NCI-H2196 treated with DMSO at 0.1 percent for 48 hours (cell line): ENCODE data around the gene FGF23.

Source experiments
- DNase-seq: peaks from one replicate; lab custom pipeline; 2025; ENCODE audit not compliant: unreplicated experiment; lab: John Stamatoyannopoulos, UW

FGF23 gene

DNA sequence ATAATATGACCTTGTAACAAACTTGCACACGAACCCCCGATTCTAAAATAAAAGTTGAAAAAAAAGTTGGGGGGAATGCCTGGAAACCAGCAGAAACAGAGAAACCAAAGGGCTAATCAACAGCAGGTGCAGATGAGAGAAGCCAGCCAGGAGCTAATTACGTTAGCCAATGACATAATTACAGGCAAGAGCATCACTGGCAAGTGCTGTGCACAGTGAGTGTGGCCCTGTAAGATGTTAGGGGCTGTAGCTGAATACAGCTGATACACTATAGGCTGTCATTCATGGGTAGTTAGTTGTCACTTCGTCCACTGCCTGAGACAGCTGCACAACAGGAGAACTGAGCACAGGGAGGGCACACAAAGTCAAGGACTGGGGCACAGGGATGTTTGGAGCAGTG, 7.3 kb upstream of the FGF23 start:
- DNase-seq: no peak

GRCh38 chr12:4383304-4383865, 3.9 kb upstream of the FGF23 start:
- DNase-seq: no peak

DNA sequence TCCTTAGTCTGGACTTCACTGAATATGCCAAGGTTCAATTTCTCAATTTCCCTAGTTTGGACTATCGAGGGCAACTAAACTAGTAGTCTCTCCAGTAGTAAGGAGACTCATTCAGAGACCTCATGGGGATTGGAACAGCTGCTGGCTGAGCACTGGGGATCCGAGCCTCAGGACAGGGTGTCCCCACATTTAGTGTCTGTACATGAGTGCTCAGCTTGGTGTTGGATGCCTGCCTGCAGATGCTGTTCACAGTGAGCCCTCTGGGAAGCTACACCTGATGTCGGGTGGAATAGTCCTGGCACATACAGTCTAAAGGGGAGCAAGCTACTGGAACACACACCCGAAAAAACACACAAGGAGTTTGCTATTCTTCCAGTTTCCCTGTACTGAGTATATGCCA, 820 bp upstream of the FGF23 start:
- no peak for DNase-seq

DNA sequence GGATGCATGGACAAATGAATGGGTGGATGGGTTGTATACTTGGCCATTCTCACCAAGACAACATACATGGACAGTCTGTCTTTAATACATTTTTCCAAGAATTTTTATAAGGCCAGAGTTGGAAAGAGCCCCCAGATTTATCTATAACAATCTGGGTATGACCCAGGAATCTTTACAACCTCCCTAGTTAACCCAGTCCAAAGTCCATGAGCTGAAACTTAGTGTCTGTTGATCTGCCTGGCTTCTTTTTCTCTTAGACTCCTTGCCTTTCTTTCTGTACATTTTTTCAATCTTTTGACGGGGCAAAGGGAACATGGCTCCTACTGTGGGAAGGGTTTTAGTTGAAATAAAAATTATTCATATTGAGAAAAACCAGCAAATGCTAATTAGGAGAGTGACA, 740 bp downstream of the FGF23 start:
- no peak for DNase-seq

DNA sequence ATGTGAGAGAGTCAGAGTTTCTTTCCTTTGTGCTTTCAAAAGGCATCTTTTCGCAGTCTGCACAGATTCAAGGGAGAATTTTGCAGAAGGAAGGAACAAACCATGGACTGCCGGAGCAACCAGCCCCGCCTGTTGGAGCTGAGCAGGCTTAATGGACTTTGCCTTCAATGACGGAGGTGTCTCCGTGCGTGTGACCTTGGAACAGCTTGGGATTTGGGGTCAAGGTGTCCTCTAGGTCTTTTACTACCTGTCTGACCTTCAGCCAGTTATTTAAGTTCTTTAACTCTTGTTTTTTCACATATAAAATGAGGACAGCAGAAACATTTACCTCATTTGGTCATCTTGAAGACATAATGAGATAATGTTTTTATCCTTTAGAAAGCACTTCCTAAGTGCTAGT, 4.1 kb downstream of the FGF23 start:
- DNase-seq: no peak

DNA sequence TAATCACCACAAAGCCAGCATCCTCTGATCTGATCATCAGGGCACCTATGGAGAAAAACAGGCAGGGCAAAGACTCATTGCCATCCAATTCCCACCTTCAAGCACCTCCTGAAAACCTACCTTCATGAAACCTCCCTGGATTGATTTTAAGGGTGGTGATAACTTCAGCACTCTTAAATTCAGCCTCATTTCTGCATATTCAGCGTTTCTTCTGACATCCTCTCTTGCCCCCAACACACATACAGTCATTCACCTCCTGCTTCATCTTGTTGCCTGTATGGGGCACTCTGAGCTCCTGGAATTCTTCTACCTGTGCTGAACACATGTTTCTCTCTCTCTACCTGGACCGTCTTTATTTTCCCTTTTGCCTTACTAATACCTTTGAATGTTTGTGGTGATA, 6.9 kb downstream of the FGF23 start:
- DNase-seq: no peak

GRCh38 chr12:4370265-4370664, 9.2 kb downstream of the FGF23 start:
- no peak for DNase-seq

DNA sequence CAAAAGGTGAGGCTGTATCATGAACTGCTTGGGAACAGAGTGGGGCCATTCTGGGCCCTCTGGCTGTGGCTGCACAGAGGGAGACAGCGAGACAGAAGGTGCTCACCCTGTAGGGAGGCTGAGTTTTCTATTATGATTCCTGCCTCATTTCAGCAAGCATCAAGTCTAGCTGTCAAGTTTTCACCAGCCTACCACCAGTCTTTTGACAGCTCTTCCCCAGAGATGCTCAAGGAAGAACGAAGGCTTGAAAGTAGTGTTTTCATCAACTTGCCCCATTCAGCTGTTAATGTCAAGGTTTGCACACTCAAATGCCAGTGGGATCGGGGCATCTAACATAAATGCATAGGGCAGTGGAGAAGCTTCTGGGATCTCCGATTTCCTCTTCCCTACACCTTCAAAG, 10.0 kb downstream of the FGF23 start:
- no peak for DNase-seq

- no peak for DNase-seq
Measured at GRCh38 chr12:4366090-4366489, 13.4 kb downstream of the FGF23 start.

DNA sequence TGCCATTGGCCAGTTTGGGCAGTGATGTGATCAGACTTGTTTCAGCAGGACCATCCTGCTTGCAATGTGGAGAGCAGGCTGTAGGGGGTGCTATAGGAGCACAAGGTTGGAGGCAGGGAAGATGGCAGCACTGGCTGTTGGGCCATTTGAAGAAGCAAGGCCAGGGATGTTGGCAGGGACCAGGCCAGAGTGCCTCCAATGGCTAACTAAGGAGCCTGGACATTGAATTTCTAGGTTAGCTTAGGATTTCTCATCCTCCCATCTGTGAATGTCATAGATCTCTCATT, 23.5 kb downstream of the FGF23 start:
- DNase-seq: no peak

GRCh38 chr12:4355156-4356040, 24.1 kb downstream of the FGF23 start:
- no peak for DNase-seq

GRCh38 chr12:4353785-4354208, 25.7 kb downstream of the FGF23 start:
- no peak for DNase-seq

- DNase-seq: no peak
Measured at GRCh38 chr12:4346931-4347330, 32.6 kb downstream of the FGF23 start.

DNA sequence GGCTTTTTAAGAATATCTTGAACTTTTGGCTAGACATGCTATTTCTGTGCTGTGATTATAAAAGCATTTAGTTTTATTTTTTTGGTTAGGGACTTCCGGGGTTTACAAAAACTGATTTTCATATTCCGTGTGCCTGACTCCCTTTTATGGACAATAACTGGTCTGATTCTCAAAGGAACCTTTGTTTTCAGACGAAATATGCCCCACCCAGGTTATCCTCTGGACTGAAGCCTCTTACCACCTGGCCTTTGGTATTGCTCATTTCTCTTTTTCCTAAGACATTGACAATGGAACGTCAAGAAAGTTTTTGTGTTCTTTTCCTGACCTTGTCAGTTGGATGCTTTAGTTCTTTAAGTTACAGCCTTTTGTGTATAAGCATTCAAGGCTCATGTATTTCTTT, 47.7 kb downstream of the FGF23 start:
- DNase-seq: no peak

DNA sequence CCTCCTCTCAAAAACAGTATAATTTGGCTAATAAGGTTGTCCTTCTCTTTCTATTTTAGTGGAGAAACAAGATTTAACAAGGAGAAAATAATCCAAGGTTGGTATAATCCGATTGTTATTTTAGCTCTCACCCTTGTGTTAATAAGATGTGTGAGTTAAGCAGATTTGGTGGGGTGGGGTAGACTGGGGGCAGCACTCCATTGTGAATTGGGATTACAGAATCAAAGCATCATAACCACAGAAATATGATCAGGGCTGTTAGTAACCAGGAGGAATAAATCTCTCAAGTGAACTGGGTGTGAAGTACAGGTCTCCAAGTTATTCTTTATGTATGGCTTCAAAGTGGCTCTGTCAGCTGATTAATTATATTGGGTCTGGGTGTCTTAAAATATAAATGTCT, 48.3 kb downstream of the FGF23 start:
- no peak for DNase-seq

DNA sequence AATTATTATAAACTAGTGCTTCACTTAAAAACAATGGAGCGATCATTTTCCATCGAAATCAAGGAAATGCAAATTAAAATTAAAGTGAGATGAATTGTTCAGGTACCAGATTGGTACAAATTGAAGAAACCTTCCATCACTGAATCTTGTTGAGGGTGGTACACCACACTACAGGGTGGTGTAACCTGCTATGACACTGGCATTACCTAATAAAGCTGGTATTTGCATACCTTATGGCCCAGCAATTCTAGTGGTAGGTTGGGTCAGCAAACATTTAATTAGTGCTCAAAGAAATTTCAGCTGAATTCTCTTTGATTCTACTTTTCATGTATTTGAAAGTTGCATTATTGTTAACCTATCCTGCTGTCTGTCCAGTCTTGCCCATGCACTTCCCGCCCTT, 49.3 kb downstream of the FGF23 start:
- no peak for DNase-seq

GRCh38 chr12:4327293-4327692, 52.2 kb downstream of the FGF23 start:
- DNase-seq: no peak

GRCh38 chr12:4325966-4326365, 53.5 kb downstream of the FGF23 start:
- no peak for DNase-seq

- DNase-seq: no peak
Measured at GRCh38 chr12:4324366-4324765, 55.1 kb downstream of the FGF23 start.

- DNase-seq: no peak
Measured at GRCh38 chr12:4323396-4323795, 56.1 kb downstream of the FGF23 start.

- DNase-seq: no peak
Measured at GRCh38 chr12:4322726-4323125, 56.8 kb downstream of the FGF23 start.

DNA sequence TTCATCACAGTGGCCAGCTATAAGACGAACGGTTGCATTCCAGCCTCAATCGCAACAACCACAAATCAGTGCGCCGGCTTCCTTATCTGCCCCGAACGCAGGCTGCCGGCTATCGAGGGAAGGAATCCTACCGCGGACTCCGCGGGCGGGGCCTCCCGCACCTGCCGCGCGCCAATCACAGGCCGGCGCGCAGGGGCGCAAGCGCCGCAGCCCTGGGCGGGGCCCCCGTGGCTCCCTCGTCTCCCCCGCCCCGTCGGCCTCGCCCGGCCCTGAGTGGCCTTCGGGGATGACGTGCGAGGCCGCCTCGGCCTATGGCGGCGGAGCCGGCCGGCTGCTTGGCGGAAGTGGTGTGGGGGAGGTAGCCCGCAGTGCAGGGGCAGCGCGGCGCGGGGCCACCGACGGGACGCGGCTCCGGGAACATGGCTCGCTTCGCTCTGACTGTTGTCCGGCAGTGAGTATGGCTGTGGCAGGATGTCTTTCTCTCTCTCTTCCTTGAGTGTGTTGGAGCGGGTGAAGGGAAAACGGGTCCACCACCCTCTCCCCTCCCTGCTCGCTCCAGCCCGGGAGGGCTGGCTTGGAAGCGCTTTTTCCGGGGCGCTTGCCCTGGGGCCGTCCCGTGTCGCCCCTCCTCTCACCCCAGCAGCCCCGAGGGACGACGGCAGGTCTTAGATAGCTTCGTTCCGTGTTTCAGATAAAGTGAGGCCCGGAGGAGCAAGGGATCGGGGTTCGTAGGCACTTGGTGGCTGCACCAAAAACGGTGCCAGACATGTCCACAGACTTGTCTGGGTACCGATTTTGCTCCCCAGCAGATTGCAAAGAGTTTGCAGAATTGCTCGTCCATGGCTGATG, 58.4 kb downstream of the FGF23 start, which contains the start of gene TIGAR:
TSS of gene TIGAR (plus strand) at position 361 of the 849 bp plus-strand sequence. CDS start at position 420, 59 bp downstream.
- peak; percentile 62 for DNase-seq
